ENCODE measurements around the gene JPH3.
"Not testable (repeated sequence)": the region's sequence is repeated elsewhere in the genome, so short reads cannot be mapped to it uniquely, and the experiment has no call there.

The JPH3 gene

DNA sequence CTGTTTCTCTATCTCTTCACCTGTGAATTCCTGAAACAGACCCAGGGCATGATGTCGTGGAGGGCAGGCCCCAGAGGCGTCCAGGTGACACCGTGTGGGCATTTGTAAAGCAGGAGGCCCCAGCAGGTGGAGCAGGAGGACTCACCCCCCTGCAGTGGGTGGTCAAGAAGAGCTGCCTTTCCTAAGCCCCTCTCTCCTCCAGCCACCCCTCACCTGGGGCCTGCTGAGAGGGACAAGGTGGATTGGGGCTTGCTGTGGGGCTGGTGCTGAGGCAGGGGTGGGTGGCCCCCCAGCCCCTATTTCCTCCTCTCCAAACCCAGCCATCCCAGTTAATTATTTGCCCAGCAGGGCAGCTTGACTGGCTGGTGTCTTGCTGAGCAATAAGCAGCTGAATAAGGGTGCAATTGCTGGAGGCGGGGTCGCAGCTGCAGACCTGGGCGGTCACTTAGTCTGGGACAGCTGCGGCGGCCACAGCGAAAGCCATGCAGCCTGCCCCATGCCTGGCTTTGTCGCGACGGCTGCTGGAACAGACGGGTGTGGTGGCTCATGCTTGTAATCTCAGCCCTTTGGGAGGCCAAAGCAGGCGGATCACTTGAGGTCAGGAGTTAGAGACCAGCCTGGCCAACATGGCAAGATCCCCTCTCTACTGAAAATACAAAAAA is 56.4 kb downstream of the JPH3 start:
- DNase-seq, result no peak

DNA sequence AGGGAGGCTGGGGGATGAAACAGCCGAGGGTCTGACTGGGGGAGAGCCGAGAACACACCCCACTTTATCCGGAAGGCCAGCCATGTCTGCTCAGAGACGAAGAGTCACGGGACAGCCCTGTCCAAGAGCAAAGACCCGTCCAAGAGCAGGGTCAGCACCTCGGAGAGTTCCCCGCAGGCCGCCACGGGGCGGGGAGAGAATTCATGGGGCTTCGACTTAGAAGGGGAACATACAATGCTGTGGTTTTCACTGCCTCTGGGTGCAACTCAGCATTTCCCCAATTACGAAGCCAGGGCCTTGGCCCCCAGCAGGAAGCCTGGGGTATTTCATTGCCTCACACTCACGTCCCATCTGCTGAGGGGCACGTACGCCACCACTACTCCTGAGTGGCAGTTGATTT is 59.3 kb downstream of the JPH3 start:
- no peak for DNase-seq

DNA sequence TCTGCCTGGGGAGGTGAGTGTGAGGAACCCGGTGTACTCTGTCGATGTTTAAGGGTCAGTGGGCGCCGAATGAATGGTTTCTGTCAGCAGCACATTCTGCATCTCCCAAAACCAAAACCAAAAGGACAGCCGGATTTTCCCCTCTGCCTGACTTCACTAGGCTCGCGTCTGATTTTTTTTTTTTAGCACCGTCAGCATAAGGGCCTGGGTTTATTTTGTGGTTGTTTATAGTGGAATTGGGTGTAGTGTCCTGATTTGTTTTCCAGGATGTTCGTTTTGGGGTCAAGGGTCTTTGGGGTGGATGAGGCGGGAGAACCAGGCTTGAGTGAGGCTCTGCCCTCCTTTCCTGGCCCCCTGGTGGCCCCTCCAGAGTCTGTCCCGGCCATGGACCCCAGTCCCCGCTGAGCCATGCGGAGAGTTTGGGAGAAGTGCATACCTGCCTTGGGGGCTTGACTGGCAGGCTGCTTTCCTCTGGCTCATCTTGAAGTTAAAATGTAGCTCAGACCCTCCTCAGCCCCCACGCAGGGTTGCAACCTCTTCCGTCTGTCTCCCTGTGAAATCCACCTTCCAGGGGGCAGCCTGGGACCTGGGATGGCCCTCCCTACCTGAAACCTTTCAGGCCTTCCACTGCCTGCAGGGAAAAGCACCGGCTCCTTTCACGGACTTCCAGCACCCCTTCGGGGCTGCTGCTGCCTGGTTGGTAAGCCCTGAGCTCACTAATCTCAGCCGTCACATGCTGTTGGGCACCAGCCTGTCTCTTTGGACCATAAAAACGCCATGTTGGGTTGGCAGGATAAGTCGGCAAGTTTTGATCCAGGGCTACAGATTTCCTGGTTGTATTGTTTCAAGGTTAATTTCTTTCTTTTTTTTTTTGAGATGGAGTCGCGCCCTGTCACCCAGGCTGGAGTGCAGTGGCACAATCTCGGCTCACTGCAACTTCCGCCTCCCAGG is 60.2 kb downstream of the JPH3 start:
- no peak for DNase-seq

DNA sequence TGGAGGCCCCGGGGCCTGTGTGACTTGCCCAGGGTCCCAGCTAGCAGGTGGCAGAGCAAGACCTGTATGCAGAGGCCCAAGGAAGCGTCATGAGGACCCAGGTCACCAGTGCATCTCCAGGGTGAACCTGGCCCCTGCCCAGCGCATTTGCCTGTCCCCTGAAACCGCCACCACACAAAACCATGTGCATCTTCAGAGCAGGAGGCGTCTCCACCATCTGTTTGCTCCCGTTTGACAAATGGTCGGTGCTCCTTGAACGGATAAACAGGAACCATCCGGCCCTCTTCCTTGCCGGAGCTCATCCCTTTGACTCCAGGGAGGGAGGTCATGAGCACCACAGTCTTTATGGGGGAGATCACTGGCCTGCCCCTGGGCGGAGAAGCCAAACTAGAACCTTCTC is 62.5 kb downstream of the JPH3 start:
- DNase-seq, result no peak

DNA sequence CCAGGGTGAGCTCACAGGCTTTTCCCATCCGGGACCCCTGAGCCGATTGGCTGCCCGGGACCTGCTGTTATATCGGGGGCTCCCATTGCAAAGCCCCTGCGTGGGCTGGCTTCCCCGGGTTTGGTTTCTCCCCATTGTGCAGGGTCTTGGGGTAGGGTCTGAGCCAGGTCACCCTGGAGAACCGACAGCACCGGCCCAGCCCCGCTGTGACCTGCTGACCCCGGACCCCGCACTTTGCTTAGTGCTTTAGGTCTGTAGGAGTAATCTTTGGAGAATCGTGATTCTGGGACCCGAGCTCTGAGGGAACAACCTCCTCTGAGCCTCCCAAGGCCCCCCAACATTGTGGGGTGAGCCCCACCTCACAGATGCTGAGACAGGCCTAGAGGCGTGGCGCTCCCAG is 62.9 kb downstream of the JPH3 start:
- DNase-seq, result no peak

DNA sequence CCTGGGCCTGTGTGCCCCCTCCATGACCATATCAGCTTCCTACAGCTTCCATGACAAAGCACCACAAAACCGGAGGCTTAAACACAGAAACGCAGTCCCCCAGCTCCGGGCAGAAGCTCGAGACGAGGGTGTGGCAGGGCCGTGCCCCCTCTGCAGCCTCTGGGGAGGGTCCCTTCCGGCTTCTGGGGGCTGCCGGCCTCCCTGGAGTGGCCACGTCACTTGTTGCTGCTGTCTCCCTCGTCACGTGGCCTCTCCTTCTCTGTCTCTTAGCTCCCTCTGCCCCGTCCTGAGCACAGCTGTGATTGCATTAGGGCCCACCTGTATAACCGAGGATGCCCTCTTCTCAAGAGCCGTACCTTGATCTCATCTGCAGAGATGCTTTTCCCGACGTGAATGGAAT is 64.6 kb downstream of the JPH3 start:
- DNase-seq, result no peak

DNA sequence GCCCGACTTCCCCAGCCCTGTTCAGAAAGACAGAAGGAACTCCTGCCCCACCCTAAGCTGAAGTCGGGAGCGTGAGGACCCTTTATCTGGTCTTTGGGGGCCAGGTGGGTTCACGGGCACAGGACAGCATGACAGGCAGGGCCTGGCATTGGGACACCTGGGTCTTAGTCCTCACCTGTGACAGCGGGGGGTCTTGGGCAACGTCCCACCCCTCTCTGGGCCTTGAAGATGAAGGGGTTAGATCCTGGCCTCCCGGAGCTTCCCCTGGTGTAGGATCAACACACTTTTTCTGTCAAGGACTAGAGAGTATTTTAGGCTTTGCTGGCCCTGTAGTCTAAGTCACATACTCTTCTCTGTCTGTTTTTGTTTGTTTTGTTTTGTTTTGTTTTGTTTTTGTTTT is 65.1 kb downstream of the JPH3 start:
- DNase-seq, result no peak

DNA sequence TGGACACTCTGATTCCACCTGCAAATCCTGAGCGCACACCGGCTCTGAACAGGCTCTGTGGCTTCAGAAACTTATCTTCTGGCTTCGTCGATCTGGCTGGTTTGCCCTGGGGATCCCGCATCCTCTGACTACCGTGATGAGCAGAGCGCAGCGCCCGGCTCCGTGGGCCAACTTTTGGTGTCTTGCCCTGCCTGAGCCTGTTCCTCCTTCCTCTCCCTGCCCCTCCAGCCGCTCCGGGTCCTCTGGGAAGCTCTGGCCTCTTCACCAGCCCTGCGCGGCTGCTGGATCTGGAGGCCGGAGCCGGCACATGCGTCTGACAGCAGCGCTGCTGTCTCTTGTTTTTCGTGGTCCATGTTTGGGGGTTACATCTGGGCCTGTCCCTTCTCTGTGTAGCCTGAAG is 65.6 kb downstream of the JPH3 start:
- no peak for DNase-seq

DNA sequence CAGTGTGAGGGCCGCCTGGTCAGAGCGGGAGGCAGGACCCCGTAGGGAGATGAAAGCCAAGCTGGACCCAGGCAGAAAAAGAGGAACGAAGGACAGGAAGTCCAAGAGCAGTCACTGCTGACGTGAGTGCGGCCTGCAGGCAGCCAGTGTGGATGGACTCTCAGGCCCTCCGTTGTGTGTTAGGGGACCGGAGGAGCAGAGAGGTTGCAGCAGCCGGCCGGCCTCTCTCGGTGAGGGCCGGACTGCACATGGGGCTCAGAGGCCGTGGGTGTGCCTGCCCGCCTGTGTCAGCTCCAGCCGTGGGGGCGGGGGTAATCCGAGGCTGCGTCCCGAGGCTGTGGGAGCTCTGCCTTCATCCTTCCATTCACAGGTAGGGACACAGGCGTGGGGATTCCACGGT is 67.4 kb downstream of the JPH3 start:
- no peak for DNase-seq

DNA sequence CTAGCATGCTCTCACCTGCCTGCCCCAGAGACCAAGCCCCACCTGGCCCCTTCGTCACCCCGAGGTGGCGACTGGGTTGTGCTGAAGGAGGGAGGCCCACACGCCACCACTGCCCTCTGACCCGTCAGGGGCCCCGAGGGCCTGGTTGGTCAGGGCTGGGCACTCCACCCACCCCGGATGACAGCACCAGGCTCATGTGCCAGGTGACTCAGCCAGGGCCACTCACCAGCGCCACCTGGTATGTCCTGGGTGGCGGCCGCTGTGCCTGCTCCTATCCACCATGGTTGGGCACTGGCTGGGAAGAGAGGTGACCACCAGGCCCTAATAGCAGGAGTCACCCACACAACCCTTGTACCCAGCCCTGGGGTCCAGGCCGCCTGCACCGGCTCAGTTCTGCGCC is 68.9 kb downstream of the JPH3 start:
- DNase-seq, result no peak

DNA sequence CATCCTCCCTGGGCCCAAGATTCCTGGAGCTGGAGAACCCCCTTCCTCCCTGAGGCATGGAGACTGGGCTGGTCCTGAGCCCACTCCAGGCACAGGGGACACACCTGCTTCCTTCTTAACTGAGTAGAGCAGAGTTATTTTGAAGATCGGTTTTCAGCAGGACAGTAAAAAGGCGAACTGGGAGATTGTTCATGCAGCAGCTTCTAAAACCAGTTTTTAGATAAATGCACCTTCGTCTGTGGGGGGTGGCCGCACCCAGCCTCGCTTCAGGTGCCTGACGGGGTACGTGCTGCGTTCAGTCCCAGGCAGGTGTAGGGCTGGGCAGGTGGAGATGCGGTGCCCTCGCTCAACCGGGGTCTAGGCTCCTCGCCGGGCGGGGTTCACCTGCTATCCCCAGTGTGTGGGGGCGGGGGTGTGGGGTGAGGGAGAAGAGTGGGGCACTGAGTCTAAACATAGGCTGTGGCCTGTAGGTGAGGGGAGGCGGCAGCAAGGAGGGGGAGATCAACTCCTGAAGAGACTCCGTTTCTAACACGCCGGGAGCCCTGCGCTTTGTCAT is 69.5 kb downstream of the JPH3 start:
- no peak for DNase-seq

DNA sequence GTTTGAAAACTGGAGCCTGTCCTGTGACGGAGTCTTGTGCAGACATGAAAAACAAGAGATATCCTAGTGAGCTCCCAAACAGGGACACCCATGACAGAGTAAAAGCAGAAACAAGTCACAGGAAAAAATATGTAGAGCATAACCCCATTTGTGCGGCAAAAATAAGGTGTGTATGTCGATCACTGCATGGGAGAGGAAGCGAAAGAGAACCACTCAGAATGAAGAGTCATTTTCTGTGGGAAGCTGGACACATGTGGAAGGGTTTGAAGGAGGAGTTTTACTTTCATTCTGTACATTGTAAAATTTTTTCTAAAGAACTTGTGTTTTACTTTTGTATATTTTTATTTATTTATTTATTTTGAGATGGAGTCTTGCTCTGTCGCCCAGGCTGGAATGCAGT is 72.1 kb downstream of the JPH3 start:
- DNase-seq, result no peak

DNA sequence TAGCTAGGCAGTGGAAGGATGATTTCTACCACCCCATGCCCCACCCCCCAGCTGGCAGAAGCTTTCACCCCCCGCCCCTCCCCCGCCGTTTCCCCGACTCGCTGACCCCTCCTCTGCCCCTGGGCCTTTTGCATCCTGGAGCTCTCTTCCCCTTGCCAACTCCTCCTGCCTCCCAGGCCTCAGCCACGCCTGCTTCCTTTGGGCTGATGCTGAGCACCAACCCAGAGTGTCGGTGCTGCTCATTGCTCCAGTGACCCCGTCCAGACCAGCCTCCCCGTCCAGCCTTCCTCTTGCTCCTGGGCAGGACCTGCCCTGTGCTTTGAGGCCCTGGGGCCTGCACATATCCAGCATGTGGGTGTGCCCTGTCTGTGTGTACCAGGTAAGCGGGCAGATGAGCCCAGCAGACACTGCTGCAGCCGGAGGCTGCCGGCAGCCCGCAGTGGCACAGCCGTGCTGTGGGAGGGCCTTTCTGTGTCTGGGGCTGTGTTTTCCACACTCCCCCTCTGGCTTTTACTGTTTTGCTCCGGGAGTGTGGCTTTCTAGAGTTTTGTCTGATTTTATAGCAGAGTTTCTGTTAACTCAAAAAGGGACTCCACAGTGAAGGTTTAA is 72.9 kb downstream of the JPH3 start:
- DNase-seq, result no peak

DNA sequence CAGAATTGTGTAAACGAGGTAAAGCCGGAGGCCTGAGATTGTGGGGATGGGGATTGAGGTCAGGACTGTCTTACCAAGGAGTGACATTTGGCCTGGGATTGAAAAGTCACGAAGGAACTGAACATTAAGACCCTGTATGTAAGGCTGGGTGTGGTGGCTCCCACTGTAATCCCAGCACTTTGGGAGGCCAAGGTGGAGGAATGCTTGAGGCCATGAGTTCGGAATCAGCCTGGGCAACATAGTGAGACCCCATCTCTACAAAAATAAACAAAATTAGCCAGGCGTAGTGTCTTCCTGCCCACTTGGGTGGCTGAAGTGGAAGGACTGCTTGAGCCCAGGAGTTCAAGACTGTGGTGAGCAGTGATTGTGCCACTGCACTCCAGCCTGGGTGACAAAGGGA is 75.5 kb downstream of the JPH3 start:
- no peak for DNase-seq

DNA sequence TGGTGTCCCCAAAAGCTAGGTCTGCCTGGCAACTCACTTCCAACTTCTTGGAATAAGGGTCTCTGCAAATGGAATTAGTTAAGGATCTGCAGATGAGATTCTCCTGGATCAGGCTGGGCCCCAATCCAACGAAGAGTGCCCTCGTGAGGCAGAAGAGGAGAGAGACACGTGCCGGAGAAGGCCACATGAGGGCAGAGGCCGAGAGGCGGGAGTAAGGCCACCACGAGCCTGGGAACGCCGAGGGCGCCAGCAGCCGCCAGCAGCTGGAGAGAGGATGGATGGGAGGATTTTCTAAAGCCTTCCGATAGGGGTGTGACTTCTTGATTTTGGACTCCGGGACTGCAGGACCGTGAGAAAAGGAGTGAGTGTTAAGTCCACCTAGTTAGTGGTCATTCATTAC is 76.3 kb downstream of the JPH3 start:
- no peak for DNase-seq

DNA sequence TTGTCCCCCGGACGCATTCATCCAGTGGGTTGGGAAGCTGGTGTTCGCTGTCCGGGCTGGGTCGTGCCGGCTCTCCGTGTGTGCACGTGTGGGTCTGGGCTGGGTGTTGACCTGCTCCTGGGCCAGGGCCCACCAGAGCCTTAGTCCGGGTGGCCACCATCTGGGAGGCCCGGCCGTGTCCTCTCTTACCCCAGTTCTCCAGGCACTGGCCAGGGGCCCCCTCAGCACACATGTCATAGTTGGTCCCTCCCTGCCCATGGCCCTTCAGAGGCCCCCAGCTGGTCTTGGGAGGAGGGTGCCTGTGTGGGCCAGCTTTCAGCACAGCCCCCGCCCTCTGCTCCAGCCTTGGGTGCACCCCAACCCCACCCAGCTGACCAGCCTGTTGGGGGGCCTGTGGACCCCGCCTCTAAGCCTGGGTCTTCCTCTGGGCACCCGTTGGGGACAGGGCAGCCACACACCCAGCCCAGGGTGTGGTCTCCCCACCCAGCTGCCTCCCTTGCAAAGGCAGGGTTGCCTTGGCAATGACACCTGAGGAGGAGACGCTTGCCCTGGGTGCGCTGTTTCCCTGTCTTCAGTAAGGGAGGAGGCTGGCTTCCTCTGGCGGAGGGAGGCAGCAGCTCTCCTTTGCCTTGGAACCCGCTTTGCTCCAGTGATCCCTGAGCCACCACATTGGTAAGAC is 77.4 kb downstream of the JPH3 start:
- no peak for DNase-seq

DNA sequence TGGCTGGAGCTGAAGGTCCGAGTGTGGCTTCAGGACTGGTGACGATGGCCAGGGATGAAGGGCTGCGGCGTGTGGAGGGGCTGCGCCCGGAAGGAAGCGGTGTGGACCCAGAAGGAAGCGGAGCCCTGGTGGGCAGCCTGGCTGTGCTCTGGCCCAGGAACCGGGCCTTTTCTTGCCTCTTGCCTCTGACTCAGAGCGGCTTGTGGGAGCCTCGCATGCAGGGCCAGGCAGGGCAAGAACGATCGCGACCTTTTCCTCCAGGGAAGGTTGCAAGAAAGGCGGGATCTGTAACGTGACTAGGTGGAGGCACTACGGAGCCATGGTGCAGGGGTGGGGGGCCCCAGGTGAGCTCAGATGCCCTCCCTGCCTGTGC is 78.0 kb downstream of the JPH3 start:
- DNase-seq, result no peak

DNA sequence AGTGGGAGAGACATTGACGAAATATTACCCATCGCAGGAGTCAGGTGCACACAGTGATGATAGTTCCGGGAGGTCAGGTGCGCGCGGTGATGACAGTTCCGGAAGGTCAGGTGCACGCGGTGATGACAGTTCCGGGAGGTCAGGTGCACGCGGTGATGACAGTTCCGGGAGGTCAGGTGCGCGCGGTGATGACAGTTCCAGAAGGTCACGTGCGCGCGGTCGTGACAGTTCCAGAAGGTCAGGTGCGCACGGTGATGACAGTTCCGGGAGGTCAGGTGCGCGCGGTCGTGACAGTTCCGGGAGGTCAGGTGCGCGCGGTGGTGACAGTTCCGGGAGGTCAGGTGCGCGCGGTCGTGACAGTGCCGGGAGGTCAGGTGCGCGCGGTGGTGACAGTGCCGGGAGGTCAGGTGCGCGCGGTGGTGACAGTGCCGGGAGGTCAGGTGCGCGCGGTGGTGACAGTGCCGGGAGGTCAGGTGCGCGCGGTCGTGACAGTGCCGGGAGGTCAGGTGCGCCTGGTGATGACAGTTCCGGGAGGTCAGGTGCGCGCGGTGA is 78.8 kb downstream of the JPH3 start:
- not testable (repeated sequence) for DNase-seq

DNA sequence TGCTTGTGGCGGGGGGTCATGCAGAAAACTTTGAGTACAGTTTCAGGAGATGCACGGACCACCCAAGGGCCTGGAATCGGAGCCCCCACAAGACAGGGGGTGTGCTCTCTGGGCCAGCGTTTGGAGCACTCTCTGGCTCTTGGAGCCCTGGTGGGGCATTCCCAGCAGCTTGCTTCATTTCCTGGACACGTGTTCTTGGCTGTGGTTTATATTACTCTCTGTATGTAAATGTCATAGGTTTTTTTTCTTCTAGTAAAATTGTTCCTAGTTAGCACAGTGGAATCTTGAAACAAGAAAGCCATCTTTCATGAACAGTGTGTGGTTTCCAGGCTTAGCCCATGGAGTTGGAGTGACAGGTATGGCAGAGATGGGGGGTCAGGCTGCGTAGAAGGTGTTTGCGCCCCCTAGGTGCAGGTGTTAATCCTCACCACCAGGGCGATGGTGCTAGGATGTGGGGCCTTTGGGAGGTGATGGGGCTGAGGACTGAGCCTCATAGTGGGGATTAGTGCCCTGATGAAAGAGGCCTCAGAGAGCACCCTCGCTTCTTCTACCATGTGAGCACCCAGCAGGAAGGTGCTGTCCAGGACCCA is 79.8 kb downstream of the JPH3 start:
- no peak for DNase-seq

DNA sequence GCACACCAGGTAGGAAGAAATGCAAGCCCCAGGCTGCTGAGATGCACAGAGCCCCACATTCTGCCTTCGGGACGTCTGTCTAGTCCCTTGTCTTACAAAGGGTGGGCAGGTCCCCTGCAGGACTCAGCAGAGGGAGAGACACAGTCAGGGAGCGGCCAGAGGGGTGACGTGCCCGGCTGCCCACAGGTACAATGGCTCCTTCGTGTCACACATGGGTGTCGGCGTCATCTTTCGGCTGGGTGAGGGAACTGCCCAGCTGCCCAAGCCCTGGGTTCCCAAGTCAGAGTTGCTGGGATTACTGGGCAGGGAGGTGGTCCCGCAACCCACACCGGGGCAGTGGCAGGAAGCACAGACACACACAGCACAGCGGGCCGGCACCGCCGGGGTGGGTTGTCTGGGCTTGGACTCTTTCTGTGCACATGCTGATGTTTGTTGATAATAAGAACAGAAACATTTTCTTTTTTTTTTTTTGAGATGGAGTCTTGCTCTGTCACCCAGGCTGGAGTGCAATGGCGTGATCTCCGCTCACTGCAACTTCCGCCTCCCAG is 80.6 kb downstream of the JPH3 start:
- DNase-seq, result no peak

DNA sequence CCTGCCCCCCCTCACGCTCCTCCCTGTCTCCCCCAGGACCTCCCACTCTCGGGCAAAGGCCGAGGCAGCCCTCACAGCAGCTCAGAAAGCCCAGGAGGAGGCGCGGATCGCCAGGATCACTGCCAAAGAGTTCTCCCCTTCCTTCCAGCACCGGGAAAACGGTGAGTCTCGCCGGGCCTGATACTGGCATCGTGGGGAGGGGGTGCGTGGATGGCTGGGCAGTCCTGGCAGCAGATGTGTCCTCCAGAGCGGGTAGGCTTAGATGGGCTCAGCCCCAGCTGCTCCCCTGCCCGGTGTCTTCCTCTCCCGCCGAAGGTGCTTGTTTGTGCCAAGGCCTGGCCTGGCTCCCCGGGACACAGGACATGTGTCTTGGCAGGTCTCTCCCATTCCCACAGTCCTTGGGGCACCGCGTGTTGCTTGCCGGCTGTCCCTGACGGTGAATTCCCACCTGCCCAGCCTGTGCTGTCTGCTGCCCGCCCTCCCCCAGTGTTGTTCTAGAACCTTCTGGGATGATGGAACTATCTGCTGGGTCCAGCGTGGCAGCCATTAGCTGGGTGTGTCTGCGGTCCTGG is 81.9 kb downstream of the JPH3 start:
- DNase-seq, result no peak
